SK-N-SH (cell line): ENCODE data around the gene EPHA5. TPM values are rescaled to one million over a fixed set of nuclear protein-coding genes. Genes with fewer than 3 reads are reported as not detected.

Experiments
- CTCF ChIA-PET: fragments of 300-600, 350-600 bp; formaldehyde crosslinking; extraction: SDS; loops from one replicate; lab custom pipeline; 2021; lab: Yijun Ruan, JAX
- POLR2A ChIA-PET: fragments of 350-600 bp; sonication (Branson Sonifier 250); formaldehyde crosslinking; extraction: SDS; loops from one replicate; lab custom pipeline; 2020; ENCODE audit warnings: antibody characterized with exemption, inconsistent platforms; lab: Yijun Ruan, JAX
- DNase-seq: peaks from one replicate; pipeline ENCODE4 v3.0.0; 2012
- H2AFZ ChIP-seq: fragments of 200-600 bp; sonication (generic); 2 replicates; pipeline ENCODE4 v1.8.1; 2016; ENCODE audit warnings: antibody characterized with exemption, mild to moderate bottlenecking, low read depth
- H3F3A ChIP-seq: fragments of 200-600 bp; sonication (generic); replicated peaks from 2 replicates; pipeline ENCODE3; 2016; ENCODE audit warnings: antibody characterized with exemption, mild to moderate bottlenecking; ENCODE audit not compliant: insufficient read depth
- H3K27ac ChIP-seq, 2 experiments: fragments of 200-500 bp in 1 of 2; fragments of 200-600 bp in 1 of 2; sonication (Bioruptor generic) in 1 of 2; sonication (generic), shearing (Covaris generic) in 1 of 2; 2 replicates each; pipeline versions ENCODE4 v1.5.1 to v1.6.1; 2014 to 2016; ENCODE audit warnings: low read depth in 2 of 2, inconsistent platforms in 1 of 2, low read length in 1 of 2, mild to moderate bottlenecking in 1 of 2, mixed read lengths in 1 of 2
- H3K27me3 ChIP-seq: fragments of 200-600 bp; sonication (generic), shearing (Covaris generic); 2 replicates; pipeline ENCODE4 v1.6.1; 2016; ENCODE audit warnings: mixed run types; ENCODE audit not compliant: insufficient read depth
- H3K36me3 ChIP-seq, 2 experiments: fragments of 200-500 bp in 1 of 2; fragments of 200-600 bp in 1 of 2; sonication (Bioruptor generic) in 1 of 2; sonication (generic) in 1 of 2; replicated peaks in 1 of 2; 2 replicates each; pipeline versions ENCODE3 to v1.5.1; 2014 to 2016; ENCODE audit warnings: low read length in 1 of 2, mild to moderate bottlenecking in 1 of 2; ENCODE audit not compliant: insufficient read depth in 2 of 2, control insufficient read depth in 1 of 2
- H3K4me1 ChIP-seq, 2 experiments: fragments of 200-500 bp in 1 of 2; fragments of 200-600 bp in 1 of 2; sonication (Bioruptor generic) in 1 of 2; sonication (generic), shearing (Covaris generic) in 1 of 2; 2 replicates each; pipeline versions ENCODE4 v1.5.1 to v1.6.1; 2014 to 2016; ENCODE audit warnings: low read depth in 1 of 2, low read length in 1 of 2, mixed run types in 1 of 2; ENCODE audit not compliant: insufficient read depth in 2 of 2, control insufficient read depth in 1 of 2
- H3K4me2 ChIP-seq: fragments of 200-600 bp; sonication (generic), shearing (Covaris generic); 2 replicates; pipeline ENCODE4 v1.6.1; 2017; ENCODE audit warnings: mixed run types
- H3K4me3 ChIP-seq, 2 experiments: fragments of 200-500 bp in 1 of 2; fragments of 200-600 bp in 1 of 2; sonication (Bioruptor generic) in 1 of 2; sonication (generic), shearing (Covaris generic) in 1 of 2; 2 replicates each; pipeline versions ENCODE4 v1.5.1 to v1.8.1; 2014 to 2016; ENCODE audit warnings: low read depth in 2 of 2, inconsistent platforms in 1 of 2, low read length in 1 of 2, mild to moderate bottlenecking in 1 of 2, mixed read lengths in 1 of 2, moderate library complexity in 1 of 2
- H3K79me2 ChIP-seq: fragments of 200-600 bp; sonication (generic); 2 replicates; pipeline ENCODE4 v1.8.1; 2017; ENCODE audit warnings: mild to moderate bottlenecking; ENCODE audit not compliant: insufficient read depth
- H3K9ac ChIP-seq: fragments of 200-600 bp; sonication (generic); 2 replicates; pipeline ENCODE4 v1.6.1; 2017; ENCODE audit warnings: mixed run types
- H3K9me2 ChIP-seq: fragments of 200-600 bp; sonication (generic); 2 replicates; pipeline ENCODE4 v1.6.1; 2017; ENCODE audit warnings: mixed run types
- H3K9me3 ChIP-seq: fragments of 200-600 bp; sonication (generic); 2 replicates; pipeline ENCODE4 v1.6.1; 2017; ENCODE audit warnings: mixed run types, mild to moderate bottlenecking, moderate library complexity
- H4K20me1 ChIP-seq: fragments of 200-600 bp; sonication (generic); 2 replicates; pipeline ENCODE4 v1.6.1; 2017; ENCODE audit warnings: mild to moderate bottlenecking, mixed run types; ENCODE audit not compliant: insufficient read depth
- ELF1 ChIP-seq: IDR thresholded peaks from 2 replicates; pipeline ENCODE4 v1.4.0; 2012
- EP300 ChIP-seq, 2 experiments: IDR thresholded peaks; 2 replicates each; pipeline versions ENCODE4 v1.4.0 to v1.6.1; 2012; ENCODE audit warnings: borderline replicate concordance in 1 of 2, low read depth in 1 of 2, low read length in 1 of 2
- EZH2phosphoT487 ChIP-seq: fragments of 200-600 bp; sonication (generic); IDR thresholded peaks from 2 replicates; pipeline ENCODE4 v1.6.1; 2017; ENCODE audit warnings: low read depth, mixed run types, mild to moderate bottlenecking, antibody characterized with exemption, moderate library complexity, borderline replicate concordance
- FOXM1 ChIP-seq: IDR thresholded peaks from 2 replicates; pipeline ENCODE4 v1.4.0; 2012; ENCODE audit warnings: low read depth, mild to moderate bottlenecking
- JUND ChIP-seq: IDR thresholded peaks from 2 replicates; pipeline ENCODE4 v1.4.0; 2012
- MEF2A ChIP-seq: IDR thresholded peaks from 2 replicates; pipeline ENCODE4 v1.4.0; 2012; ENCODE audit warnings: low read depth, borderline replicate concordance
- POLR2AphosphoS5 ChIP-seq: IDR thresholded peaks from 2 replicates; pipeline ENCODE4 v1.6.1; 2012; ENCODE audit warnings: low read depth, low read length
- RAD21 ChIP-seq: IDR thresholded peaks from 2 replicates; pipeline ENCODE4 v1.6.1; 2012; ENCODE audit warnings: mild to moderate bottlenecking, low read length
- RXRA ChIP-seq: IDR thresholded peaks from 2 replicates; pipeline ENCODE4 v1.4.0; 2012; ENCODE audit warnings: low read depth, mild to moderate bottlenecking, borderline replicate concordance
- SIN3A ChIP-seq: IDR thresholded peaks from 2 replicates; pipeline ENCODE4 v1.6.1; 2012; ENCODE audit warnings: low read depth, mild to moderate bottlenecking, low read length, moderate library complexity, borderline replicate concordance
- SMC3 ChIP-seq: IDR thresholded peaks from 2 replicates; pipeline ENCODE4 v1.6.1; 2012; ENCODE audit warnings: low read depth, low read length, improper control_type of control experiment
- TAF1 ChIP-seq: IDR thresholded peaks from 2 replicates; pipeline ENCODE4 v1.6.1; 2012; ENCODE audit warnings: low read depth, mild to moderate bottlenecking, low read length, moderate library complexity, borderline replicate concordance
- TCF12 ChIP-seq: IDR thresholded peaks from 2 replicates; pipeline ENCODE4 v1.4.0; 2012
- YY1 ChIP-seq: IDR thresholded peaks from 2 replicates; pipeline ENCODE4 v1.4.0; 2012; ENCODE audit warnings: low read depth, mild to moderate bottlenecking
- whole genome bisulfite sequencing: methylation state at CpG from one replicate; pipeline ENCODE4 v1.1.6; 2017; ENCODE audit warnings: low lambda C conversion rate; 5-methylcytosine and 5-hydroxymethylcytosine counted together
- polyA plus RNA-seq, 3 experiments: library from polyadenylated mRNA; depleted of rRNA; stranded (reverse); fragments of >200 nt; gene quantifications; 2 replicates each; pipeline ENCODE4 v1.2.3, GENCODE V29; 2012
- TF ChIP-seq, protein P1 (sequence below): IDR thresholded peaks from 2 replicates; pipeline ENCODE4; 2012
- TF ChIP-seq, protein P2 (sequence below): fragments of 150-350 bp; IDR thresholded peaks from 2 replicates; pipeline ENCODE4 v1.6.1; 2016; ENCODE audit warnings: mild to moderate bottlenecking, low read depth, low read length
- TF ChIP-seq, protein P3 (sequence below): IDR thresholded peaks from 2 replicates; pipeline ENCODE4 v1.4.0; 2012; ENCODE audit warnings: low read depth, borderline replicate concordance
- TF ChIP-seq, protein P4 (sequence below): IDR thresholded peaks from 2 replicates; pipeline ENCODE4 v1.4.0; 2012; ENCODE audit warnings: low read depth
- TF ChIP-seq, protein P5 (sequence below): fragments of 150-350 bp; IDR thresholded peaks from 2 replicates; pipeline ENCODE4 v1.6.1; 2017; ENCODE audit warnings: antibody characterized with exemption, low read length, low read depth, borderline replicate concordance

The EPHA5 gene
- polyA plus RNA-seq, 1 of the 3 experiments (the other 2 are of a cell fraction): not detected

DNA sequence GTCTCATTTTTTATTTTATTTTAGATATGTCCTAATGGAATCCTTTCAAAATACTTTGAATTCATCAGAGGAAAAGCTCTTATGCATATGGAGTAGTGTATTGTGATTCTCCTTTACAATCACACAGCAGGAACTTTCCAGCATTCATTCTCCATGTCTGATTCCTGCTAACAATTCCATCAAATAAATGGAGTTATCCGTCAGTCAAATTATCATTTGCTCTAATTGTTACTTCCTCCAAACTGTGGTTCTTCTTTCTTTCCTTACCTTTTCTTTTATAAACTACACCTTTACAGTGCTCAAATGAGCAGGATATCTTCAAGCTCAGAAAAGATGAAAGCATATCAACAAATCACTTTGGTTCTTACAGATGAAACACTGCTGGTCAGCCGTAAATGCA lies 80.4 kb downstream of the EPHA5 start:
- H3K4me2 ChIP-seq: no peak overlapping the region
- H3K4me3 ChIP-seq: no peak overlapping the region
- H3K79me2 ChIP-seq: no peaks in the 10 kb centered on the region
- no peaks in the 10 kb centered on the region for H3F3A ChIP-seq
- no peaks in the 10 kb centered on the region for H3K9me3 ChIP-seq
- TF ChIP-seq TAF1 (no peak), RXRA (no peak)
- TF ChIP-seq, protein P1, sequence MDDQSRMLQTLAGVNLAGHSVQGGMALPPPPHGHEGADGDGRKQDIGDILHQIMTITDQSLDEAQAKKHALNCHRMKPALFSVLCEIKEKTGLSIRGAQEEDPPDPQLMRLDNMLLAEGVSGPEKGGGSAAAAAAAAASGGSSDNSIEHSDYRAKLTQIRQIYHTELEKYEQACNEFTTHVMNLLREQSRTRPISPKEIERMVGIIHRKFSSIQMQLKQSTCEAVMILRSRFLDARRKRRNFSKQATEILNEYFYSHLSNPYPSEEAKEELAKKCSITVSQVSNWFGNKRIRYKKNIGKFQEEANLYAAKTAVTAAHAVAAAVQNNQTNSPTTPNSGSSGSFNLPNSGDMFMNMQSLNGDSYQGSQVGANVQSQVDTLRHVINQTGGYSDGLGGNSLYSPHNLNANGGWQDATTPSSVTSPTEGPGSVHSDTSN: no peak
- no peak overlapping the region for H3K27ac ChIP-seq
- WGBS: 4% methylated on average over 2 of the region's 2 CpGs
- no peak for DNase-seq
- ChIA-PET CTCF (no interaction called here), POLR2A (no interaction called here)
- H3K9ac ChIP-seq: no peak overlapping the region
- 0 out of 2 replicates have a peak, but pooled peaks cover 6% of the 10 kb centered on the region for H3K27me3 ChIP-seq
- H3K36me3 ChIP-seq: no peaks in the 10 kb centered on the region
- H2AFZ ChIP-seq: no peak overlapping the region
- H3K9me2 ChIP-seq: no peaks in the 10 kb centered on the region
- H3K4me1 ChIP-seq: no peaks in the 10 kb centered on the region; a peak in 1 of 4 replicates
- H4K20me1 ChIP-seq: no peaks in the 10 kb centered on the region

DNA sequence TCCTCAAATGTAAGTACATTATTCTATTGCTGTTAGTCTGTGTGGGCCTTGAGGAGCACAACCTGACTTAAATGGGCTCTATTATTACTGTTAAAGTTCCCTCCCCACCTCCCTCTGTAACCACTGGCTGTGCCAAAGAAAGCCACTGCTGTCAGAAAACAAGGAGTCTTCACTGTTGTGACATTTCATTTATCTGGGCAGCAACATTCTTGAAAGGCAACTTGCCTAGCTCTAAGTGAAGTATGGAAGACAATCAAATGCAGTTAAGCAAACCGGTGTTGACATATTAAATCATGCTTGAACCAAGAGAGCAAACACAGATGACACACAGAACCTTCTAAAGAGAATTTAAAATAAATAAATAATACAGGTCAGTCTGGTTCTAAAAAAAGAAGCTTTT lies 81.0 kb downstream of the EPHA5 start:
- Histone ChIP-seq H3K4me1 (no peaks in the 10 kb centered on the region; a peak in 1 of 4 replicates), H4K20me1 (no peaks in the 10 kb centered on the region), H3F3A (no peaks in the 10 kb centered on the region), H3K36me3 (no peaks in the 10 kb centered on the region), H3K9ac (no peak overlapping the region), H3K9me2 (no peaks in the 10 kb centered on the region), H3K4me3 (no peak overlapping the region), H2AFZ (no peak overlapping the region), H3K9me3 (no peaks in the 10 kb centered on the region), H3K79me2 (no peaks in the 10 kb centered on the region), H3K4me2 (no peak overlapping the region), H3K27ac (no peak overlapping the region), H3K27me3 (0 out of 2 replicates have a peak, but pooled peaks cover 6% of the 10 kb centered on the region)
- 12% methylated on average over 1 of the region's 1 CpG for WGBS
- CTCF ChIA-PET: no interaction called here
- TF ChIP-seq EZH2phosphoT487: no peak
- TF ChIP-seq TCF12: no peak
- TF ChIP-seq SIN3A: no peak
- no peak for TF ChIP-seq TAF1
- TF ChIP-seq, protein P2, sequence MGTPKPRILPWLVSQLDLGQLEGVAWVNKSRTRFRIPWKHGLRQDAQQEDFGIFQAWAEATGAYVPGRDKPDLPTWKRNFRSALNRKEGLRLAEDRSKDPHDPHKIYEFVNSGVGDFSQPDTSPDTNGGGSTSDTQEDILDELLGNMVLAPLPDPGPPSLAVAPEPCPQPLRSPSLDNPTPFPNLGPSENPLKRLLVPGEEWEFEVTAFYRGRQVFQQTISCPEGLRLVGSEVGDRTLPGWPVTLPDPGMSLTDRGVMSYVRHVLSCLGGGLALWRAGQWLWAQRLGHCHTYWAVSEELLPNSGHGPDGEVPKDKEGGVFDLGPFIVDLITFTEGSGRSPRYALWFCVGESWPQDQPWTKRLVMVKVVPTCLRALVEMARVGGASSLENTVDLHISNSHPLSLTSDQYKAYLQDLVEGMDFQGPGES: no peak
- no peak for TF ChIP-seq JUND
- TF ChIP-seq, protein P3, sequence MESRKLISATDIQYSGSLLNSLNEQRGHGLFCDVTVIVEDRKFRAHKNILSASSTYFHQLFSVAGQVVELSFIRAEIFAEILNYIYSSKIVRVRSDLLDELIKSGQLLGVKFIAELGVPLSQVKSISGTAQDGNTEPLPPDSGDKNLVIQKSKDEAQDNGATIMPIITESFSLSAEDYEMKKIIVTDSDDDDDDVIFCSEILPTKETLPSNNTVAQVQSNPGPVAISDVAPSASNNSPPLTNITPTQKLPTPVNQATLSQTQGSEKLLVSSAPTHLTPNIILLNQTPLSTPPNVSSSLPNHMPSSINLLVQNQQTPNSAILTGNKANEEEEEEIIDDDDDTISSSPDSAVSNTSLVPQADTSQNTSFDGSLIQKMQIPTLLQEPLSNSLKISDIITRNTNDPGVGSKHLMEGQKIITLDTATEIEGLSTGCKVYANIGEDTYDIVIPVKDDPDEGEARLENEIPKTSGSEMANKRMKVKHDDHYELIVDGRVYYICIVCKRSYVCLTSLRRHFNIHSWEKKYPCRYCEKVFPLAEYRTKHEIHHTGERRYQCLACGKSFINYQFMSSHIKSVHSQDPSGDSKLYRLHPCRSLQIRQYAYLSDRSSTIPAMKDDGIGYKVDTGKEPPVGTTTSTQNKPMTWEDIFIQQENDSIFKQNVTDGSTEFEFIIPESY: no peak
- no peak for TF ChIP-seq EP300 (IDR thresholded peaks at IDR 0.05; ENCODE audit: borderline replicate concordance in 1 of 2, low read depth in 1 of 2, low read length in 1 of 2)
- TF ChIP-seq ELF1: no peak
- TF ChIP-seq SMC3: no peak
- no peak for TF ChIP-seq RAD21
- TF ChIP-seq RXRA: no peak
- TF ChIP-seq YY1: no peak
- TF ChIP-seq MEF2A: no peak
- no peak for TF ChIP-seq FOXM1
- TF ChIP-seq, protein P4, sequence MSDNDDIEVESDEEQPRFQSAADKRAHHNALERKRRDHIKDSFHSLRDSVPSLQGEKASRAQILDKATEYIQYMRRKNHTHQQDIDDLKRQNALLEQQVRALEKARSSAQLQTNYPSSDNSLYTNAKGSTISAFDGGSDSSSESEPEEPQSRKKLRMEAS: no peak
- no peak for TF ChIP-seq POLR2AphosphoS5
- TF ChIP-seq, protein P5, sequence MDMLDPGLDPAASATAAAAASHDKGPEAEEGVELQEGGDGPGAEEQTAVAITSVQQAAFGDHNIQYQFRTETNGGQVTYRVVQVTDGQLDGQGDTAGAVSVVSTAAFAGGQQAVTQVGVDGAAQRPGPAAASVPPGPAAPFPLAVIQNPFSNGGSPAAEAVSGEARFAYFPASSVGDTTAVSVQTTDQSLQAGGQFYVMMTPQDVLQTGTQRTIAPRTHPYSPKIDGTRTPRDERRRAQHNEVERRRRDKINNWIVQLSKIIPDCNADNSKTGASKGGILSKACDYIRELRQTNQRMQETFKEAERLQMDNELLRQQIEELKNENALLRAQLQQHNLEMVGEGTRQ: no peak
- POLR2A ChIA-PET: no interaction called here
- DNase-seq: no peak
